Central memory CD4-positive, alpha-beta T cell (primary cell): ENCODE data around the gene DNLZ.

ENCODE experiments used
- DNase-seq: peaks from one replicate; pipeline ENCODE4 v3.0.0; 2022

Gene DNLZ

DNA sequence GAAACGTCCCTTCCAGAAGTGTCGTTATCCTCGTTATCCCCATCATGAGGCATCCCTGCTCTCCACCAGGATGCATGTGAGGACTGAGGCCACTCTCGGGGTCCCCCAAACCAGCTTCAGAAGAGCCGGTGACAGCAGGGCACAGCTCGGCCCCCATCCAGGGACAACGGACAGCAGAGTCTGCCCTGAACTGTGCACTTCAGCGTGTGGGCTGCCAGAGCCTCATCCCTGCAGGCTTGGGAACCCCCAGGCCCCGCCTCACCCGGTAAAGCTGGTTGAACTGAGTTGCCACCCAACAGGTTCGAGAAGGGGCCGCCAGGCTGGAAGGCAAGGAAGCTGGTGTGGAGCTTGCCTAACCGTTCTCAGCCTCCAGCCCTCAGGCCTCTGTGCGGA lies 10.6 kb upstream of the DNLZ start:
- DNase-seq = no peak

DNA sequence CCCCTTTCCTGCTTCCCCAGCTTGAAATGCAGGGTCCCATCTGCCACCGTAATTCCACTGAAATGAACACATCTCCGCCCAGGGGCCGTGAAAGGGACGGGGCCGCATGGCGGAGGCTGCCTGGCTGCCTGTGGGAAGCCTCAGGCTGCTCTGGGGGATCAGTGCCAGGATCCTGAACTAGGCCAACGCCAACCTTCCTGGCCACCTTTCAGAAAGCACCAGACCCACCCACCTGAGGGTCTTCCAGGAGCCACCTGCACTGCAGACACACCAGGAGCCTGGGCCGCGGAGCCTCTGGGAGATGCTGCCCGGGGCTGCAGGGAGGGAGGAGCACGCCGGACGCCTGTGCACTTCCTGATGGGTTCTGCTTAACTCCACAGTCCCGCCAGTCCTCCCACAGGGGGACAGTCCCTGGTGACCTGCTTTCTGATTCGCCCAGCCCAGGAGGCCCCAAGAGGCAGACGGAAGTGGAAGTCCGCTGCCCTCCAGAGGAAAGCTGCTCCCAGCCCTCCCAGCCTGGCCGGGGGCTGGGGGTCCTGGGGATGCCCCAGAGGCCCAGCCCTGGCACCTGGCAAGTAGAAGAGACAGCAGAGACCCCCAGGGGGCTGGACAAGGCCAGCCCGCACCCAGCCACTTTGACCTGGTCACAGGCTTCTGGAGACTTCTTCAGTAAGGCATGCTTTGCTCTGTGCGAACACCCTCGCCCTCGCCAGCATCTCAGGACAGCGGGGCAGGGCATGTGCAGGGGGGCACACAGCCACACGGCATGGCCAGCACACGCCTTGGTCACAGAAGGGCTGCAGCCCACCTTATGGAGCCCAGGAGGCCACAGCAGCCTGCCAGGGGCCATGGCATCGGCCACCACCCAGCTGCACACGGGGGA lies 10.0 kb upstream of the DNLZ start, which contains the start of gene CARD9:
TSS of gene CARD9 (minus strand) at position 370 of the 883 bp plus-strand sequence. CDS start 1,591 bp downstream, outside the sequence.
- no peak for DNase-seq

DNA sequence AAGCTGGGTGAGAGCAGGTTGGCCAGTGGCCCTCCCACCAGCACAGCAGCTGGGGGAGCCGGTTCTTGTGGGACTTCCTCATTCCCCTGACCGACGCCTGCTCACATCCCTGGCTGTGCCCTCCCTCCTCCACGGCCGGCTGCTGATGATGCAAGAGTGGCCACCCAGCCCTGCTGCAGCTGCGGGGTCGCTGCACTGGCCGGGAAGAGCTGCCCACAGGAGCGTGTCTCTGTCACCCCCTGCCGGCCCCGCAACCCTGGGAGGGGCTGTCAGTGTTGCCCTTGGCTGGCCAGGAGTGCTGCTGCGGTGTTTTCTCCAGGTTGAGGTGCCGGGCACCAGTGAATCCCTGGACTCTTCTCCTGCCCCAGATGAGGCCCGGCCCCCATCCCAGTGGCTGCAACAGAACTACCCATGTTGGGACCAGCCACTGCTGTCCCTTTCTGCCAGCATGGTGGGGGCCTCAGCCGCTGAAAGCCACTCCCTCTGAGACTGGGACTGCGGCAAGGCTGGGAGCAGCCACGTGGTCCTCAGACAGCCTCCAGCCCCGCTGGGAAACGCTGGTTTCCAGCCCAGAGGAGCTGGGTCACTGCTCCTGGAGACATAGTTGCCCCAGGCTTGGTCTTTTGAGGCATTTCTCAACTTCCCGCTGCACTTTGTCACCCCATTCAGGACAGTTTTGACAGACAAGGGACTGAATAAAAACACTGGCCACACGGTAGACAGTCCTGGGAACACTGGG lies 9.2 kb upstream of the DNLZ start:
- no peak for DNase-seq

DNA sequence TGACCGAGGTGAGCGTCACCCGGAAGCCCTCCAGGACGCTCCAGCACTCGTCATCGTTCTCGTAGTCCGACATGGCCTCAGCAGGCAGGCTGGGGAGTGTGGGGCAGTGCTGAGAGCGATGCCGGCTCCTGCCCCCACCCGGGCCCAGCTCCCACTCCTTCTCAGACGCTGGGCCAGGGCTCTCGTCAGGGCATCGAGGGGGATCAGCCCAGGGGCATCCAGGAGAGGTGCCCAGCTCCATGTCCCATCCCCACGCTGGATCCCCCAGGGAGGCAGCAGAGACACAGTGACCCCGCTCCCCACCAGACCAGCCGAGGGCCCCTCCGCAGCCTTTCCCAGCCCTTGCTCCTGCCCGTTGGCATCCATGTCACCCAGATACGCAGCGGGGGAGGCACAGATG lies 8.5 kb upstream of the DNLZ start:
- no peak for DNase-seq

DNA sequence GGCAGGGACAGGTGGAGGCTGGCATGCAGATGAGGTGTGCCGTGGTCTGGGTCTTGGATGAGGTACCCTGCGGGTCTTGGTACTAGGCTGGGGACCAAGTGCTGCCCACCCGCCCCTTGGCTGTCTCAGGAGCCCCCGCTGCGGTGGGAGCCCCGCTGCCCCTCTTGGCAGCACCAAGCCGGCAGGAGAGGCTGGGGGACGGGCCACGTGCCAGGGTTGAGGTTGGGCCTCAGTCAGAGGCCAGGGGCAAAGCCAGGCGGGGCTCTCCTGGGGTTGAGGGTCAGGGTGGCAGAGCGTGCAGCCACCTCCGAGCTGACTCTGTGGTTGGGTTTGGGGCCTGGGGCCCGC lies 8.0 kb upstream of the DNLZ start:
- no peak for DNase-seq

DNA sequence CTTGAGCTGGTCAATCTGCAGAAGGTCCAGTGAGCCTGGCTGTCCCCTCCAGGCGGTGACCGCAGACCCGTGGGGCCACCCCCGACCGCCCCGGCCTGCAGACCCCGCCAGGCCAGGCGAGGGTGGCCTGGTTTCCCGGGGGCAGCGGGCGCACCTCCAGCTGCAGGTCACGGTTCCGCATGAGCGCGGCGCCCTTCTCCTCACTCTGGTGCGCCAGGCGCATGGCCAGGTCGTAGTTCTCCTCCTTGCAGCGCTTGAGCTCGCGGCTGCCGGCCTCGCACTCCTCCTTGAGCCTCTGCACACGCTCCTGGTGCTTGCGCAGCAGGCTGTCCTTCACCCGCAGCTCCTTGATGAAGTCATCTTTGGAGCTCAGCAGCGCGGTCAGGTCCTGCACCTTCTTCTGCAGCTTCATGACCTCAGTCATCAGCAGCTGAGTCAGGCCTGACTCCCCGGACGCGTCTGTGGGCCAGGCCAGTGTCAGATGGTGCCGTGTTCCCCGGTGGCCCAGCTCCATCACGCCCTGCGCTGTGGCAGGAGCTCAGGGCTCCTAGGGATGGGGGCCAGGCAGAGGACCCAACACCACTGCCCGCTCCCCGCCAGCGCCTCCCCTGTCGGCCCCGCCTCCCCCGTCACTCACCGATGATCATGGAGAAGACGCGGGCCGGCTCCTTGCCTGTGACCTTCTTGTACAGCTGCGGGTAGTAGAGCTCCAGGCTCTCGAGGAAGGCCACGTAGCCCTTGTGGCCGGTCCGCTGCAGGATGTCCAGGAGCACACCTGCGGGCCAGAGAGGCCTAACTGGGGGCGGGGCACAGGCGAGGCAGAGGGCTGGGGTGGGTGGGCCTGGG lies 7.4 kb upstream of the DNLZ start:
- no peak for DNase-seq

DNA sequence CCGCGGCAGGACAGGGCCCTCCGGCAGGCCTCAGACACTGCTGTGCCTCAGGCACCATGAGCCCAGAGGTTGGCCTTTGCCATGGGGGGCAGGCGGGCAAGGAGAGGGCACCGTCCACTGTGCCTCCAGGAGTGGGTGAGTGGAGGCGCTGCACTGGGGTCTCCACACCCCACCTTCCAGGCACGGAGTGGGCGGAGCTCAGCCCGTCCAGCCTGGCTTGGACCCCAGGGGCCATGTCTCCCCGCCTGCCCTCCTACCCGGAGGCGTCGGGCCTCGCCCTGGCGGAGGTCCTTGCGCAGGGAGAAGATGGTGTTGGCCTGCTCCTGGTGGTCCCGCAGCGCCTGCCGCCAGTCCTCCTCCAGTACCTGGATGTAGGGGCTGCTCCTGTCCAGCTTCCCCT lies 6.5 kb upstream of the DNLZ start:
- no peak for DNase-seq

DNA sequence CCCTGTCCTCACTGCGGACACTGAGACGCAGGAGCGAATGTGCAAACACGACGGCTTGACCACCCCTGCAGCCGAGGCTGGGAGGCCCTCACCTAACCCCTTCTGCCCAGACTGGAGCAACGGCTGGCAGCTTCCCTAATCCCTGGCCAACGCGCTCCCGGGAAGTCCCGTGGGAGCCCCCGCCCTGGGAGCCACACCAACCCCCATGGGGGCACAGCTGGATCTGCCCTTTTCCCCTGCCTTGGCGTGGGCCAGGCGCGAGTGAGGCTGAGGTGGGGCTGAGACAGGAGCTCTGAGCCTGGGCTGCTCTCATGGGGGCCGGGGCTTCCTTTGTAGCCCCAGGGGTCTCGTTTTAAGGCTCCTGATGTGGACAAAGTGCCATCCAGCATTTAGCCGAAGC lies 4.6 kb upstream of the DNLZ start:
- DNase-seq = no peak

DNA sequence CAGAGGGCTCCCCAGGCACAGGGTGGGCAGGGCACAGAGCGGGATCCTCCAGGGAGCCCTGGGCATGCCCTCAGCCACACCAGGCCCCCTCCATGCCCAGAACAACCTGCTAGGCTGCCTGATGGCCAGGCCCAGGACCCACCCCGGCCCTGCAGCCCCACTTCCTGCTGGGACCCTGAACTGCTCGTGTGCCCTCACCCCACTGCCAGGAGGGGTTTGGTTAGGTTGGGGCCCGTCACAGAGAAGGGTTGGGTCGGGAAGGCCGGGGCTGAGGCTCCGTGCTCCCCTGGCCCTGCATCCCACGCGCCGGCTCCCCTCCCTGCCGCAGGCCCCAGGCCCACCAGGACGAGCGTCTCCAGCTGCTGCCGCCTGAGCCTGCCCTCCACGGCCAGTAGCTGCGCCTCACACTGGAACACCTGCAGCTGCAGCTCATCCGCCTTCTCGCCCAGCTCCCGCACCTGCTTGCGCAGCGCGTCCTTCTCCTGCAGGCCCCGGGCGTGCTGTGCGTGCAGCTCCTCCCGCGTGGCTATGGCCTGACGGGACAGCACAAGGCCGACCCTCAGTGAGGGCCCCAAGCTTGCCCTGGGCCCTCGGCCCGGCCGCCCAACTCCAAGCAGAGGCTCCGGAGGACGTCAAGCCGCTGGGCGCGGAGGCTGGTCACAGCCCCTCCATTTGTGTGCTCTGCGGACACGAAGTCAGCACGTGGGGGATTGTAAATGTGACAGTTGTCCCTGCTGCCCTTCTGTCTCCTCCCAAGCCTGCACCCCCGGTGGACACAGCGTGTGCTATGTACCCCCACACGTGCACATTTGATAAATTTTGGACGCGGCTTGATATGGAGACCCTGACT lies 4.0 kb upstream of the DNLZ start:
- no peak for DNase-seq

DNA sequence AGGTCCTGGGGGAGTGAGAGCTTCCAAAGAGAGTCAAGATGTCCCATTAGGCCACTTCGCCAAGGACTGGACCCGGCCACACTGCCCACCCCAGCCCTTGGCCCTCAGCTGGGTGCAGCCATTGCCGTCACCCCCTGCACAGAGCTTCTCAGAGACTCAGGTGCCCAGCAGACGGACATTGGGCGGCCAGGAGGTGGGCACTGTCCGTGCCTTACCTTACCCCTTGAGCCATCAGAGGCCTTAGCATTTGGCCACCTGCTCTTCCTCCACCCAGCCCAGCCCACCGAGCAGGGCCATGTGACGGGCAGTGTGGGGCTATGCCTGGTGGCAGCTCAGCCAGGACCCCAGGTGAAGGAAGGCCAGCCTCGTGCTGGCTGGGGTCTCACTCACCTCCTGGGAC lies 3.3 kb upstream of the DNLZ start:
- DNase-seq = no peak

DNA sequence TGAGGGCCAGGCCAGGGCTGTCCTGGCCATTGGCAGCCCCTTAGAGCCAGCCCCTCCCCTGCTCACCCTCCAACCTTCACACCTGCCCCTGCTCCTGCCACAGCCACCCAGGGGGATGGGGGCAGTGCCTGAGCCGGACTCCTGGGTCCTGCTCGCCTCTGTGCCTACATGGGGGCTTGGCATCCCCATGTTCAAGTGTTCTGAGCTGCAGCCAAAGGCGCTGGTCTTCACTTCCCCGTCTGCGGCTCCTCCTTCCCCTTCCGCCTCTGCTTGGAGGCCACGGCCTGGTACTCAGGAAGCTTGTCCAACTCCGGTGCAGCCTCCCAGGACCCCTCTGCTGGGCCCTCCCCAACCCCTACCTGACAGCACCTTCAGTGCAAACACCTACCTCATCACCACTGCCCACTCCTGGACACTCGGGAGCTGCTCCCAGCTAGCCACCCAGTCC lies 2.3 kb upstream of the DNLZ start:
- DNase-seq = no peak

DNA sequence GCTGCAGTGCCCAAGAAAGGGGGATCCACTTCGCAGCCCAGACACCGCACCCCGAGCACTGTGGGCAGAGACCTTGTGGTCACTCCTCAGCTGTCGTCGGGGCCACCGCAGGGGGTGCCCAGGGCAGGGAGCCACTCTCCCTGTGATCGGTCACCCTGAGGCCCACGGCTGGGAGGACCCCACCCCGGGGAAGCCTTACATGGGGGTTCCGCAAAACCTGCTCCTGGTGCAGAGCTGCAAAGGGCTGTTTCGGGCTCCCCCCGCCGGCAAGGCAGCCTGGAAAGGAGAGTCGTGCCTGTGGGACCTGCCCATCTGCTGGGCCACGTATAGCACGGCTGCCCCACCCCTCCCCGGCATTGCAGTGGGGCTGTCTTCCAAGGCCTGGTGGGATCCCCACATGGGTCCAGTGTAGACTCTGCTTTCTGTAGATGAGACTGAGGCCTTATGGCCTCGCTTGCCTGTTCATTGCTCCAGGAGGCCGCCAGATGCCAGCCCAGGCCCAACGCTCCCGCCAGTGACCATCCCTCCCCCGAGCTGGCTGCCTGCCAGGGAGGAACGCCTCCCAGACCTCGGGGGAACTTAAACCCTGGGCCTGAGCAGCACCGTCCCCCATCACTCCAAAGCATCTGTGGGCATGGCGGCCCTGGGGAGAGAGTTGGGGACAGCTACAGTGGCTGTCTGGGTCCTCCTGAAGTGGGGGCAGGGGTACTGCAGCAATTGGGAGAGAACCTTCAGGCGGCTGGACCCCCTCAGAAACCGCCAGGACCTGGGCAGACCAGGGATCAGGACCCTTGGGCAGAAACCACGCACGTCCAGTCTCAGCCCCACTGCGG lies 1.6 kb upstream of the DNLZ start:
- no peak for DNase-seq

DNA sequence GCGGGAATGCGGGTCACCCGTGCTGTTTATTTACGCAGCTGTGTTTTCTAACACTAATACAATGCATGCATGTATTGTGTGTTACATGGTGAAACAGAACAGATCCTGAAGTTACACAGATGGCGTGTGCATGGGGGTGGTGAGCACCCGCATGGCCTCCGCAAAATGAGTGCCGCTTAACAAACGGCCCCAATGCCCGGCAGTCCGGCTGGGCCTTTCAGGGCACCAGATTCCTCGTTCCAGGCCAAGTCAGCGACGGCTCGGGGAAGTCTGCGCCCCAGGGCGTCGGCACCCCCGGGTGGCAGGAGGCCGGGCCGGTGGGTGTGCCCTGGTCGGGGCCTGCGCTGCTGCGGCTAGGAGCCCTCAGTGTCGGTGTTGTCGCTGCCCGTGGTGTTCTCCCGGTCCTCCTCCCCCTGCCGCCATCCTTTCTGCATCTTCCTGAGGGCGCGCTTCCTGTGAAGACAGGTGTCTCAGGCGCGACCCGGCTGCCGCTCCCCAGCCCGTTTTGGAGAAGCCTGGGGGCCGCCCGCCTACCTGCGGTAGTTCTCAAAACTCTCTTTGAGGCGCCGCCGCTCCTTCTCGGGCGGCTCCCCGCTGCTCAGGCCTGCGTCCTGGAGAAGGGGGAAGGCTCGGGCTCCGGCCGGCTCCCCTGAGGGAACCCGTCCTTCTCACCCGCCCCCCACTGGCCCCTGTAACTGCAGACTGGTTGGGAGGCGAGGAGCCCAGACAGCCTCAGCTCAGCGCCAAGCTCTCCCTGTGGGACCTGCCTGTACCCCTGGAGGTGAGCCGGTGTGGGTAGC lies 605 bp upstream of the DNLZ start:
- DNase-seq = no peak

DNA sequence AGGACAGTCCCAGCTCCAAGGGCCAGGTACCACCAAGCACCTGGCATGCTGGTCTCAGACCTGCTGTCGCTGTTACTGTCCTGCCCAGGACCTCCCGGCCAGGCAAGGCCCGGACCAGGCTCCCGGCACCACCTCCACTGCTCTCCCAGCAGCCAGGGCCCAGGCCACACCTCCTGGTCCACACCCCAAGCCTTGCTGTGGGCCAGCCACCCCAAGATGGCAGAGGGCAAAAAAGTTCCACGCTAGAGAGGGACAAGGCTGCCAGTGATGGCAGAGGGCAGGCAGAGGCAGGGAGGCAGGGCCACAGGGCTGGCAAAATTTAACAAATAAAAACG lies 1.1 kb downstream of the DNLZ start:
- DNase-seq = no peak

DNA sequence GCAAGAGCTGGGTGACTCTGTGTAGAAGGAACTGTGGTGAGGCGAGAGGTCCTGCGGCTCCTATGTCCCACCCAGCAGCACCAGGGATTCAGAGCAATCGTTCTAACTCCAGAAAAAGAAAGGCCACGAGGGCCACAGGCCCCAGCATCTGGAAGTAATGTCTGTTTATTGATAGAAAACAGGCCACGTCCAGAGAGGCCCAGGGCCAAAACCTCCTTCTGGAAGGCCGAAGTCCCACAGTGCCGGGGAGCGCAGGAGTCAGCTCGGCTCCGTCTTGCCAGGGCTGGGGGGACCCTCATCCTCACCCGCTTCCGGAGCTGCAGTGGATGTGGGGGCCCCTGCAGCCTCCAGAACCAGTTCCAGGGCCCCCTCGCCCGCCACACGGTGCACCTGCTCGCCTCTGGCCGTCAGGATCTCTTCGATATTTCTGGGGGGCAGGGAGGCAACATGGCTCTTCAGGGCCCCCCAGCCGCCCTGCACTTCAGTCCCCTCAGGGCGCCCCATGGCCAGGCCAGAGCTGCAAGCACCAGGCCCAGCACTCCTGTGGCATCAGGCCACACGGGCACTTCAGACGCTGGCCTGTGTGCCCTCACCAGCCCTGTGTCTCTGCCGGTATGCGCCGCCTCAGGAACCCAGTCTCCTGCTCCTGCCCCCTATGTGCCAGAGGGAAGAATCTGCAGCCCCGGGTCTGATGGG lies 1.6 kb downstream of the DNLZ start:
- no peak for DNase-seq

DNA sequence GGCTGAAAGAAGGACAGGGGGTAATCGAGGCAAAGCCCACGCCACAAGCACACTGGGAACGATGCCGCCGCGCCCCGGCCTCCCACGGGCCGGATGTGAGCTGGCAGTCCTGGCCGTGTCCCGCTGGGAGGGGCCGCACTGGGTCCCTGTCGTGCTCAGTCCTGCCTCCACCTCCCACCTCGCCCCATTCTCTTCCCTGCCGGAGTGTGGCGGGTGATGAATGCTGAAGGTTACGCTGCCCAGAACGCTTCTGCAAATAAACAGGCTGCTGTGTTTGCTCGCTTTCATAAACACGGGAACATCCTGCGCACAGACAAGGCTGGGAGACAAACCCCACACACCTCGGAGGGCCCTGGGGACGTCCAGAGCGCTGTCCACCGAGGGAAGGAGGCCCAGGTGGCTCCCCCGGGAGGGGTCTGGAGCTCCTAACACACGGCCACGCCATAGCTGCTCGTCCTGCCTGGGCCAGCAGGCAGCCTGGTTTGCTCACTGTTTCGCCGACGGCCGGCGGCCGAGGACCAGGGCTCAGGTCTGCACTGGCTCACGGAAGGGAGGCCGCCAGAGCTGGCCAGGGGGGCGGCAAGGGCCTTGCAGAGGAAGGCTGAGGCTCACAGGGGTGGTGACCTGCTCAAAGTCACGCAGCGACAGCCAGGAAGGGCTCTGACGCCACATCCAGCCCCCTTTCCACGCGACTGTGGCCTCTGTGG lies 2.3 kb downstream of the DNLZ start:
- no peak for DNase-seq

DNA sequence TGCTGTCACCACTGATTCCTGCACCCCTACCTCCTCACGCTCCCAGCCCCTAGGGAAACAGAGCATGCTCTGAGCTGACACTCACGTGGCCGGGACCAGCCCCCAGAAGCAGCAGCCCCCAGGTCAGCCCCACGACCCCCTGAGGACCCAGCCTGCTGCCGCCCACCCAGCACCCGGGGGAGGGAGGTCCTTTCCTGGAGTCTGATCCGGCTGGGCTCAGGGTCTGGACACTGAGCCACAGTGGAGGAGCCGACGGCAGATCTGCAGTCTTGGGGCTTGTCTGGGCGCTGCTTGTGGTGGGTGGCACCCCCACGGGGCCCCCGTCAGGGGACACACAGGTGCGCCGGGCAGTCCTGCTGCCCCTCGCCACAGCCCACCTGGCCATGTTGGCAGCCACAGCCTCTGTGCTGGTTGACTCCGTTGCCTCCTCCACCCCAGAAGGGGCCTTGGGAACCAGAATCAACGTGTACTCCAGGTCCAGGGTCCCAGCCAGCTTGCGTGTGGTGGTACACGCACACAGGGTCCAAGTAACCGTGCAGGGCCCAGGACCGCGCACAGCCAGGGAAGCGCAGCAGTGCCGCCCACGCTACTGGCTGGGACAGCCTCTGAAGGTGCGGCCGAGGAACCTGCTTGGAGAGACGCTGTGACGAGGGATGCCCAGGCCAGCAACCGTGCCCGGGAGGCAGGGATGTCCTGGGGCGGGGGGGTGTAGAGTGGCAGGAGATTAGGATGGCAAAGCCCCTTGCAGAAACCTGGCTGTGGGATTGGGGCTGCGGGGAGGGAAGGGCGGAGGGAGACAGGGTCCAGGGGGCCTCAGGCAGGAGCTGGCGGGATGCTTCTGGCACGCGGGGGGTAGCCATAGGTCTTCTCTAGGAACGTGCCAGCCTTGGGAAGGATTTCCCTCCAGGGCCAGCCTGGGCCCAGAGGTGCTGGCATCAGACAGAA lies 3.5 kb downstream of the DNLZ start:
- DNase-seq = no peak

DNA sequence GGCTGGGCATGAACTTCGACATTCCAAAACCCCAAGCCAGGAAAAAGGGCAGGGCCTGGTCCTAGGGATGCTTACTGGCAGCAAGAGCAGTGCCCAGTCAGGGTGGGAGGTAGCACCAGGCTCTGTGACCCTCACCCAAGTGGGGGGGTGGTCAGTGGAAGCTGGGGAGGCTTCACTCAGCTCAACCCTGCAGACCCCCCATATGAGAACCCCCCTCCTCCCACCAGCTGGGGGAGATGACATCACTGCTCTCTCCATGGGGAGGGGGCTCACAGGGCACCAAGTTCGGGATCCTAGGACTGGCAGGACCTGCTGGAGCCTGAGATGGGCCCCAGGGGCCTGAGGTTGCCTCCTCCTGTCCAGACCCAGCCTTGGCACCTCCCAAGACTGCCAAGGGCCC lies 4.7 kb downstream of the DNLZ start:
- no peak for DNase-seq
